ENCODE data around the gene EPB41L1.

The EPB41L1 gene

GRCh38 chr20:36126836-36127527 lies 27.6 kb upstream of the EPB41L1 start:
- no peaks in the 10 kb centered on the region for H3K4me1 ChIP-seq (ENCODE audit: control insufficient read depth, insufficient read depth, low read length)
- CTCF ChIA-PET, result interaction anchor here (1.1 to 1.9 kb wide), 4 partner anchors 11 to 134 kb away, joined by 3 to 8 read pairs (median 6); no protein-coding TSS in a partner anchor
- H3K36me3 ChIP-seq (ENCODE audit: control insufficient read depth in 2 of 2, insufficient read depth in 1 of 2, low read length in 2 of 2), result no peaks in the 10 kb centered on the region
- H3K4me3 ChIP-seq (ENCODE audit: low read depth, low read length), result no peak overlapping the region
- H3K9me3 ChIP-seq (ENCODE audit: control insufficient read depth, insufficient read depth, low read depth, low read length), result no peaks in the 10 kb centered on the region
- H3K27ac ChIP-seq (ENCODE audit: extremely low read depth, low read depth, low read length), result no peak overlapping the region
- POLR2A ChIA-PET, result interaction anchor here (1.1 kb wide), 1 partner anchor 20 kb away, joined by 3 read pairs; no protein-coding TSS in a partner anchor
- TF ChIP-seq ZSCAN30 (tag by site-specific recombination; IDR thresholded peaks at IDR 0.05) (no peak), ZNF37A (tag by site-specific recombination; IDR thresholded peaks at IDR 0.05) (no peak), ZNF621 (tag by site-specific recombination; IDR thresholded peaks at IDR 0.05) (no peak), ZNF670 (tag by site-specific recombination; IDR thresholded peaks at IDR 0.05; ENCODE audit: low read depth) (no peak), ZNF341 (tag by site-specific recombination; IDR thresholded peaks at IDR 0.05; ENCODE audit: low read depth) (no peak), GLIS1 (tag by site-specific recombination; IDR thresholded peaks at IDR 0.05) (no peak), ZNF548 (tag by site-specific recombination; IDR thresholded peaks at IDR 0.05) (no peak), ZNF266 (tag by site-specific recombination; IDR thresholded peaks at IDR 0.05; ENCODE audit: low read depth) (no peak), ZNF776 (tag by site-specific recombination; IDR thresholded peaks at IDR 0.05; ENCODE audit: borderline replicate concordance) (no peak), ZNF280D (tag by site-specific recombination; IDR thresholded peaks at IDR 0.05) (no peak), ZNF561 (tag by site-specific recombination; IDR thresholded peaks at IDR 0.05; ENCODE audit: borderline replicate concordance) (no peak), ZNF404 (tag by site-specific recombination; IDR thresholded peaks at IDR 0.05) (no peak), ZNF560 (tag by site-specific recombination; IDR thresholded peaks at IDR 0.05; ENCODE audit: borderline replicate concordance) (no peak), EGR2 (tag by site-specific recombination; IDR thresholded peaks at IDR 0.05; ENCODE audit: low read depth) (no peak)
- TF ChIP-seq, protein P1, sequence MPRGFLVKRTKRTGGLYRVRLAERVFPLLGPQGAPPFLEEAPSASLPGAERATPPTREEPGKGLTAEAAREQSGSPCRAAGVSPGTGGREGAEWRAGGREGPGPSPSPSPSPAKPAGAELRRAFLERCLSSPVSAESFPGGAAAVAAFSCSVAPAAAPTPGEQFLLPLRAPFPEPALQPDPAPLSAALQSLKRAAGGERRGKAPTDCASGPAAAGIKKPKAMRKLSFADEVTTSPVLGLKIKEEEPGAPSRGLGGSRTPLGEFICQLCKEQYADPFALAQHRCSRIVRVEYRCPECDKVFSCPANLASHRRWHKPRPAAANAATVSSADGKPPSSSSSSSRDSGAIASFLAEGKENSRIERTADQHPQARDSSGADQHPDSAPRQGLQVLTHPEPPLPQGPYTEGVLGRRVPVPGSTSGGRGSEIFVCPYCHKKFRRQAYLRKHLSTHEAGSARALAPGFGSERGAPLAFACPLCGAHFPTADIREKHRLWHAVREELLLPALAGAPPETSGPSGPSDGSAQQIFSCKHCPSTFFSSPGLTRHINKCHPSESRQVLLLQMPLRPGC (tag by site-specific recombination; IDR thresholded peaks at IDR 0.05), result no peak

GRCh38 chr20:36128463-36129159 lies 25.9 kb upstream of the EPB41L1 start:
- Histone ChIP-seq H3K27ac (ENCODE audit: extremely low read depth, low read depth, low read length) (no peak overlapping the region), H3K4me1 (ENCODE audit: control insufficient read depth, insufficient read depth, low read length) (no peaks in the 10 kb centered on the region), H3K4me3 (ENCODE audit: low read depth, low read length) (no peak overlapping the region), H3K9me3 (ENCODE audit: control insufficient read depth, insufficient read depth, low read depth, low read length) (no peaks in the 10 kb centered on the region), H3K36me3 (ENCODE audit: control insufficient read depth in 2 of 2, insufficient read depth in 1 of 2, low read length in 2 of 2) (no peaks in the 10 kb centered on the region)
- ChIA-PET POLR2A (no interaction called here), CTCF (no interaction called here)
- no peak for TF ChIP-seq ZNF266 (tag by site-specific recombination; IDR thresholded peaks at IDR 0.05; ENCODE audit: low read depth)
- no peak for TF ChIP-seq CTCF (tag by site-specific recombination; IDR thresholded peaks at IDR 0.05)
- TF ChIP-seq ZNF175 (tag by site-specific recombination; IDR thresholded peaks at IDR 0.05), result no peak
- no peak for TF ChIP-seq GLIS2 (tag by site-specific recombination; IDR thresholded peaks at IDR 0.05)
- TF ChIP-seq SETDB1 (IDR thresholded peaks at IDR 0.05; ENCODE audit: insufficient read length, low read length), result no peak
- TF ChIP-seq ZNF776 (tag by site-specific recombination; IDR thresholded peaks at IDR 0.05; ENCODE audit: borderline replicate concordance), result no peak
- TF ChIP-seq GLIS1 (tag by site-specific recombination; IDR thresholded peaks at IDR 0.05), result peak; percentile 62
- TF ChIP-seq OSR2 (tag by site-specific recombination; IDR thresholded peaks at IDR 0.05), result no peak
- TF ChIP-seq EGR2 (tag by site-specific recombination; IDR thresholded peaks at IDR 0.05; ENCODE audit: low read depth), result peak; percentile 57; the same call in 1 of the 2 replicates
- TF ChIP-seq IKZF3 (tag by site-specific recombination; IDR thresholded peaks at IDR 0.05), result no peak
- TF ChIP-seq ZBTB21 (tag by site-specific recombination; IDR thresholded peaks at IDR 0.05), result no peak
- TF ChIP-seq ZNF621 (tag by site-specific recombination; IDR thresholded peaks at IDR 0.05), result no peak
- no peak for TF ChIP-seq ZNF521 (tag by site-specific recombination; IDR thresholded peaks at IDR 0.05)
- TF ChIP-seq ZNF335 (tag by site-specific recombination; conservative IDR thresholded peaks at IDR 0.05), result peak; percentile 43
- peak; percentile 29; the same call in 1 of the 2 replicates for TF ChIP-seq KLF17 (tag by site-specific recombination; IDR thresholded peaks at IDR 0.05)
- TF ChIP-seq ZFHX2 (tag by site-specific recombination; conservative IDR thresholded peaks at IDR 0.05), result peak; percentile 79
